H1 (cell line): ENCODE data around the gene CD28. TPM values are rescaled to one million over a fixed set of nuclear protein-coding genes. Genes with fewer than 3 reads are reported as not detected.

ENCODE experiments used
- CTCF ChIA-PET: fragments of 300-600 bp; sonication (Branson Sonifier 250); formaldehyde crosslinking; loops from one replicate; lab custom pipeline; 2021; ENCODE audit not compliant: partially characterized antibody; lab: Charles Lee
- POLR2A ChIA-PET: fragments of 300-600 bp; sonication (Branson Sonifier 250); formaldehyde crosslinking; loops from one replicate; lab custom pipeline; 2021; ENCODE audit warnings: inconsistent platforms; ENCODE audit not compliant: partially characterized antibody; lab: Charles Lee
- DNase-seq, 2 experiments: peaks; one replicate each; pipeline versions ENCODE4 v3.0.0 to v3.0.0-alpha.2; 2010 to 2022; ENCODE audit warnings: low spot score in 2 of 2, low read depth in 1 of 2, mixed read lengths in 1 of 2
- FAIRE-seq: peaks from 2 replicates; lab custom pipeline; 2011; peaks lifted over from hg19 to GRCh38; lab: Jason Lieb, UNC
- H2AFZ ChIP-seq: 2 replicates; pipeline ENCODE4 v1.8.1; 2012; ENCODE audit warnings: low read length, inconsistent platforms
- H2AK5ac ChIP-seq: 2 replicates; pipeline ENCODE4 v1.6.1; 2013; ENCODE audit warnings: low read depth, low read length
- H2BK120ac ChIP-seq: replicated peaks from 2 replicates; pipeline ENCODE3; 2013; ENCODE audit warnings: low read depth, low read length, inconsistent platforms
- H2BK12ac ChIP-seq: 2 replicates; pipeline ENCODE4 v1.6.1; 2013; ENCODE audit warnings: low read depth, low read length
- H2BK15ac ChIP-seq: 2 replicates; pipeline ENCODE4 v1.6.1; 2013; ENCODE audit warnings: low read length
- H2BK20ac ChIP-seq: 2 replicates; pipeline ENCODE4 v1.6.1; 2013; ENCODE audit warnings: low read length
- H2BK5ac ChIP-seq: 2 replicates; pipeline ENCODE4 v1.6.1; 2013; ENCODE audit warnings: low read depth, low read length
- H3K14ac ChIP-seq: 2 replicates; pipeline ENCODE4 v1.6.1; 2013; ENCODE audit warnings: inconsistent platforms; ENCODE audit not compliant: insufficient read length
- H3K18ac ChIP-seq: 2 replicates; pipeline ENCODE4 v1.6.1; 2013; ENCODE audit warnings: low read length; ENCODE audit errors: extremely low read depth
- H3K23ac ChIP-seq: 2 replicates; pipeline ENCODE4 v1.6.1; 2013; ENCODE audit warnings: inconsistent platforms; ENCODE audit not compliant: insufficient read length
- H3K23me2 ChIP-seq: 2 replicates; pipeline ENCODE4 v1.6.1; 2013; ENCODE audit warnings: low read depth, low read length
- H3K27ac ChIP-seq: 2 replicates; pipeline ENCODE4 v1.6.1; 2011; ENCODE audit warnings: low read depth, low read length, inconsistent platforms
- H3K27me3 ChIP-seq, 4 experiments: replicated peaks in 1 of 4; 1 replicate in 1 of 4; 2 replicates in 3 of 4; pipeline versions ENCODE4 v1.6.1 to v1.8.1; 2011 to 2013; ENCODE audit warnings: low read length in 3 of 4, mild to moderate bottlenecking in 3 of 4, inconsistent platforms in 2 of 4, mixed read lengths in 2 of 4, moderate library complexity in 1 of 4; ENCODE audit not compliant: control insufficient read depth in 3 of 4, insufficient read depth in 3 of 4; ENCODE audit errors: extremely low read depth in 1 of 4
- H3K36me3 ChIP-seq, 4 experiments: 2 replicates each; pipeline versions ENCODE4 v1.6.1 to v1.8.1; 2011 to 2013; ENCODE audit warnings: mild to moderate bottlenecking in 4 of 4, low read length in 3 of 4, moderate library complexity in 2 of 4, control low read depth in 1 of 4, inconsistent platforms in 1 of 4; ENCODE audit not compliant: insufficient read depth in 4 of 4, control insufficient read depth in 2 of 4
- H3K4ac ChIP-seq: replicated peaks from 2 replicates; pipeline ENCODE3; 2013; ENCODE audit warnings: low read length, low read depth, mixed read lengths, inconsistent platforms; ENCODE audit not compliant: insufficient read length
- H3K4me1 ChIP-seq, 4 experiments: replicated peaks in 1 of 4; 1 replicate in 1 of 4; 2 replicates in 3 of 4; pipeline versions ENCODE4 v1.6.1 to v1.8.1; 2011 to 2013; ENCODE audit warnings: low read length in 3 of 4, inconsistent platforms in 2 of 4, mixed read lengths in 1 of 4; ENCODE audit not compliant: insufficient read depth in 4 of 4, control insufficient read depth in 3 of 4
- H3K4me2 ChIP-seq, 2 experiments: 2 replicates each; pipeline versions ENCODE4 v1.6.1 to v1.8.1; 2011 to 2013; ENCODE audit warnings: low read depth in 2 of 2, low read length in 2 of 2, control low read depth in 1 of 2, inconsistent platforms in 1 of 2, mild to moderate bottlenecking in 1 of 2; ENCODE audit not compliant: insufficient read depth in 1 of 2
- H3K4me3 ChIP-seq, 4 experiments: fragments of 200-600, 300-600 bp in 1 of 4; sonication (generic), shearing (Covaris generic), sonication (Bioruptor Twin) in 1 of 4; 2 replicates each; pipeline versions ENCODE4 v1.5.1 to v1.8.1; 2011 to 2016; ENCODE audit warnings: low read length in 4 of 4, low read depth in 3 of 4, control low read depth in 2 of 4, inconsistent platforms in 2 of 4, mild to moderate bottlenecking in 2 of 4, mixed read lengths in 1 of 4, moderate library complexity in 1 of 4; ENCODE audit not compliant: insufficient read depth in 2 of 4; ENCODE audit errors: extremely low read depth in 1 of 4
- H3K56ac ChIP-seq: replicated peaks from 2 replicates; pipeline ENCODE3; 2013; ENCODE audit warnings: low read depth, mild to moderate bottlenecking, mixed read lengths, low read length, inconsistent platforms; ENCODE audit not compliant: insufficient read length
- H3K79me1 ChIP-seq: 2 replicates; pipeline ENCODE4 v1.6.1; 2013; ENCODE audit warnings: low read depth, low read length, control low read depth
- H3K79me2 ChIP-seq, 2 experiments: 2 replicates each; pipeline versions ENCODE4 v1.6.1 to v1.8.1; 2012 to 2013; ENCODE audit warnings: low read length in 2 of 2, mild to moderate bottlenecking in 2 of 2, inconsistent platforms in 1 of 2; ENCODE audit not compliant: insufficient read depth in 2 of 2, control insufficient read depth in 1 of 2
- H3K9ac ChIP-seq, 4 experiments: replicated peaks in 1 of 4; 1 replicate in 1 of 4; 2 replicates in 3 of 4; pipeline versions ENCODE4 v1.6.1 to v1.8.1; 2011 to 2013; ENCODE audit warnings: low read depth in 3 of 4, low read length in 3 of 4, control low read depth in 2 of 4, mild to moderate bottlenecking in 2 of 4, moderate library complexity in 2 of 4, inconsistent platforms in 1 of 4; ENCODE audit errors: extremely low read depth in 1 of 4
- H3K9me3 ChIP-seq, 2 experiments: 2 replicates each; pipeline versions ENCODE4 v1.6.1 to v1.8.1; 2012 to 2013; ENCODE audit warnings: mild to moderate bottlenecking in 2 of 2, moderate library complexity in 2 of 2, control low read depth in 1 of 2, inconsistent platforms in 1 of 2, low read depth in 1 of 2, low read length in 1 of 2, mixed read lengths in 1 of 2; ENCODE audit not compliant: insufficient read depth in 2 of 2
- H4K20me1 ChIP-seq, 2 experiments: replicated peaks in 1 of 2; 2 replicates each; pipeline versions ENCODE3 to v1.8.1; 2011 to 2013; ENCODE audit warnings: inconsistent platforms in 2 of 2, low read length in 2 of 2, mild to moderate bottlenecking in 1 of 2; ENCODE audit not compliant: insufficient read depth in 2 of 2, control insufficient read depth in 1 of 2
- H4K5ac ChIP-seq: 2 replicates; pipeline ENCODE4 v1.6.1; 2013; ENCODE audit warnings: low read length, low read depth, mixed read lengths, inconsistent platforms; ENCODE audit not compliant: insufficient read length
- H4K8ac ChIP-seq: 2 replicates; pipeline ENCODE4 v1.8.0; 2013; ENCODE audit warnings: mild to moderate bottlenecking, moderate library complexity, low read length, inconsistent platforms; ENCODE audit not compliant: insufficient read depth; ENCODE audit errors: extremely low read depth
- H4K91ac ChIP-seq: replicated peaks from 2 replicates; pipeline ENCODE3; 2013; ENCODE audit warnings: low read length, mixed read lengths, inconsistent platforms; ENCODE audit not compliant: insufficient read length
- CHD2 ChIP-seq: IDR thresholded peaks from 2 replicates; pipeline ENCODE4 v1.6.1; 2012; ENCODE audit warnings: low read length, improper control_type of control experiment
- RBBP5 ChIP-seq: IDR thresholded peaks from 2 replicates; pipeline ENCODE4 v1.7.1; 2012; ENCODE audit warnings: low read depth, mild to moderate bottlenecking, inconsistent platforms, low read length, moderate library complexity, borderline replicate concordance
- WGBS, 2 experiments: shearing (Covaris generic) in 1 of 2; methylation state at CpG; one replicate each; pipeline versions ENCODE4 v1.1.6 to v1.1.7; 2013 to 2015; ENCODE audit warnings: low lambda C conversion rate in 2 of 2, mixed read lengths in 2 of 2, inconsistent platforms in 1 of 2, low coverage in 1 of 2, missing lambda C conversion rate in 1 of 2; ENCODE audit not compliant: insufficient replicate concordance in 2 of 2, insufficient coverage in 1 of 2, insufficient read length in 1 of 2; ENCODE audit errors: extremely low coverage in 1 of 2, missing lambda C conversion rate in 1 of 2; 5-methylcytosine and 5-hydroxymethylcytosine counted together
- polyA plus RNA-seq, 7 experiments: library from polyadenylated mRNA; depleted of rRNA in 3 of 7; stranded (reverse) in 5 of 7; unstranded in 2 of 7; fragments of >200 nt in 5 of 7; fragments of 200-250 nt in 2 of 7; gene quantifications; 1 replicate in 5 of 7; 2 replicates in 1 of 7; 4 replicates in 1 of 7; pipeline versions ENCODE4 v1.2.1 to v1.2.3, GENCODE V29; 2011 to 2013; ENCODE audit warnings: missing spikeins in 2 of 7, mixed read lengths in 2 of 7
- total RNA-seq: library from RNA; stranded (reverse); fragmentation: NEBNext Ultra II Directional; extraction: Animal tissue kit (Norgen Biotek cat#: 25700); gene quantifications from 2 replicates; pipeline ENCODE4 v1.2.1, GENCODE V29; 2021

The CD28 gene
- total and polyA plus RNA-seq, 2 of the 8 experiments (the other 6 are each of a cell fraction or from before 2014, with no cell fraction given): not detected

DNA sequence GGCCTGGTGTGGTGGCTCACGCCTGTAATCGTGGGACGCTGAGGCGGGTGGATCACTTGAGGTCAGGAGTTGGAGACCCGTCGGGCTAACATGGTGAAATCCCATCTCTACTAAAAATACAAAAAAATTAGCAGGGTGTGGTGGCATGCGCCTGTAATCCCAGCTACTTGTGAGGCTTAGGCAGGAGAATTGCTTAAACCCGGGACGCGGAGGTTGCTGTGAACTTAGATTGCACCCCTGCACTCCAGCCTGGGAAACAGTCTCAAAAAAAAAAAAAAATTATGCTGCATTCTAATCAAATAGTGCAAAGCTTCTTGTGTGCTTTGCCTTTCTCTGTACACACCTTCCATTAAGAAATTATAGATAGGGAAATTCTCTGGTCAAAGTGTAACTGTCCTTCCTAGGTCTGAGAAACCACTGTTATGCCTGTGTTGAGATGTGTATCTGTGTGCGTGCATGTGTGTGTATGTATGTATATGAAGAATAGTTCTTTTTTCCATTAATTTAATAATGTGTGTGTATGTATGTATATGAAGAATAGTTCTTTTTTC is 2.5 kb downstream of the CD28 start:
- no peak overlapping the region for H3K56ac ChIP-seq
- H2AK5ac ChIP-seq: no peak overlapping the region
- no peak overlapping the region for H2AFZ ChIP-seq
- TF ChIP-seq CHD2: no peak
- TF ChIP-seq RBBP5: no peak
- TF ChIP-seq, all 59 proteins: peak for 0
- H3K18ac ChIP-seq: no peak overlapping the region
- no peak overlapping the region for H3K9ac ChIP-seq
- no peaks in the 10 kb centered on the region for H3K27me3 ChIP-seq
- H4K20me1 ChIP-seq: no peaks in the 10 kb centered on the region
- H3K4ac ChIP-seq: no peak overlapping the region
- no peak overlapping the region for H3K27ac ChIP-seq
- H2BK15ac ChIP-seq: no peak overlapping the region
- FAIRE-seq (no peak), DNase-seq (no peak)
- no peaks in the 10 kb centered on the region; the same call in 1 of the 2 replicates for H3K23me2 ChIP-seq
- no peak overlapping the region for H2BK5ac ChIP-seq
- H4K8ac ChIP-seq: no peak overlapping the region
- CTCF ChIA-PET: no interaction called here
- WGBS, 2 experiments: 98% methylated on average over 11 of the region's 11 CpGs; no CpG with 5 or more reads in 1 of the 2 experiments
- no peak overlapping the region for H2BK120ac ChIP-seq
- no peaks in the 10 kb centered on the region for H3K79me1 ChIP-seq
- POLR2A ChIA-PET: no interaction called here
- no peak overlapping the region for H2BK20ac ChIP-seq
- H2BK12ac ChIP-seq: no peak overlapping the region
- H3K9me3 ChIP-seq: no peaks in the 10 kb centered on the region
- no peaks in the 10 kb centered on the region for H3K4me1 ChIP-seq
- H3K4me2 ChIP-seq: no peak overlapping the region
- no peaks in the 10 kb centered on the region for H3K79me2 ChIP-seq
- H3K4me3 ChIP-seq: no peak overlapping the region
- H3K14ac ChIP-seq: no peak overlapping the region
- no peak overlapping the region for H4K5ac ChIP-seq
- H3K36me3 ChIP-seq: no peaks in the 10 kb centered on the region
- H3K23ac ChIP-seq: no peak overlapping the region
- no peak overlapping the region for H4K91ac ChIP-seq
